Suprapubic skin (tissue), 4 donors: ENCODE data around the gene UBE2E2. TPM values are rescaled to one million over a fixed set of nuclear protein-coding genes. Genes with fewer than 3 reads are reported as not detected.

ENCODE experiments used
- DNase-seq, 2 donors: peaks; one replicate each; pipeline ENCODE4 v3.0.0-alpha.2; 2019; ENCODE audit warnings: low spot score in 2 of 2
- H3K27ac ChIP-seq: fragments of 200-600 bp; sonication (generic); one replicate; pipeline ENCODE4 v1.5.1; 2019
- H3K27me3 ChIP-seq: fragments of 200-600 bp; sonication (generic); one replicate; pipeline ENCODE4 v1.5.1; 2019
- H3K36me3 ChIP-seq: fragments of 200-600 bp; sonication (generic); one replicate; pipeline ENCODE4 v1.5.1; 2019
- H3K4me1 ChIP-seq: fragments of 200-600 bp; sonication (generic); one replicate; pipeline ENCODE4 v1.5.1; 2019
- H3K4me3 ChIP-seq: fragments of 200-600 bp; sonication (generic); one replicate; pipeline ENCODE4 v1.5.1; 2019; ENCODE audit warnings: mild to moderate bottlenecking
- H3K9me3 ChIP-seq: fragments of 200-600 bp; sonication (generic); one replicate; pipeline ENCODE4 v1.5.1; 2019
- CTCF ChIP-seq, 2 donors: fragments of 200-600 bp in 1 of 2; fragments of 450-650 bp in 1 of 2; sonication (generic) in 1 of 2; IDR thresholded peaks; one replicate each; pipeline ENCODE4 v1.5.1; 2016 to 2019; ENCODE audit warnings: antibody characterized with exemption in 2 of 2, mild to moderate bottlenecking in 1 of 2, moderate library complexity in 1 of 2
- EP300 ChIP-seq: sonication (generic); formaldehyde crosslinking; IDR thresholded peaks from one replicate; pipeline ENCODE4 v1.6.1; 2017; ENCODE audit warnings: antibody characterized with exemption
- POLR2A ChIP-seq, 2 donors: fragments of 450-650 bp; IDR thresholded peaks; one replicate each; pipeline ENCODE4 v1.6.1; 2017; ENCODE audit warnings: antibody characterized with exemption in 2 of 2, mild to moderate bottlenecking in 2 of 2, moderate library complexity in 2 of 2
- POLR2AphosphoS5 ChIP-seq, 3 donors: sonication (generic); formaldehyde crosslinking; IDR thresholded peaks; one replicate each; pipeline ENCODE4 v1.6.1; 2017; ENCODE audit warnings: antibody characterized with exemption in 3 of 3
- WGBS: methylation state at CpG from one replicate; pipeline ENCODE4 v1.1.5; 2018; 5-methylcytosine and 5-hydroxymethylcytosine counted together
- total RNA-seq, 4 donors: library from RNA; depleted of rRNA; stranded (reverse); fragments of >200 nt; gene quantifications; one replicate each; pipeline ENCODE4 v1.1.0, GENCODE V29; 2016

UBE2E2 gene
- 10 to 100 TPM; 30.2 to 65.4 (median 34.8) TPM for total RNA-seq

GRCh38 chr3:23202921-23203707 lies at the start of gene UBE2E2:
UBE2E2 (plus strand) TSS chr3:23203327.
- Histone ChIP-seq H3K36me3 (no peaks in the 10 kb centered on the region), H3K4me3 (peak within 1 kb of the TSS; percentile 98), H3K9me3 (no peaks in the 10 kb centered on the region), H3K4me1 (peaks cover 20% of the 10 kb centered on the region), H3K27ac (peak within 1 kb of the TSS; percentile 93), H3K27me3 (no peaks in the 10 kb centered on the region)
- WGBS: under 1% methylated on average over 14 of the region's 101 CpGs
- DNase-seq: peak; percentile 78 to 84
- TF ChIP-seq POLR2A (IDR thresholded peaks at IDR 0.05) (peak in 1 of 2 donors; percentile 48), CTCF (IDR thresholded peaks at IDR 0.05) (no peak), POLR2AphosphoS5 (IDR thresholded peaks at IDR 0.05) (no peak)

GRCh38 chr3:23153436-23153835 lies 49.7 kb upstream of the UBE2E2 start:
- no peaks in the 10 kb centered on the region for H3K27me3 ChIP-seq
- no peak overlapping the region for H3K4me3 ChIP-seq
- H3K4me1 ChIP-seq: no peaks in the 10 kb centered on the region
- TF ChIP-seq EP300: no peak
- TF ChIP-seq POLR2AphosphoS5 (IDR thresholded peaks at IDR 0.05): no peak
- TF ChIP-seq POLR2A (IDR thresholded peaks at IDR 0.05): no peak
- TF ChIP-seq CTCF (IDR thresholded peaks at IDR 0.05): no peak
- H3K27ac ChIP-seq: no peak overlapping the region
- H3K9me3 ChIP-seq: peaks cover 3% of the 10 kb centered on the region
- WGBS: 57% methylated on average over 1 of the region's 1 CpG
- DNase-seq: no peak
- no peaks in the 10 kb centered on the region for H3K36me3 ChIP-seq

GRCh38 chr3:23157331-23157730 lies 45.8 kb upstream of the UBE2E2 start:
- H3K27me3 ChIP-seq: no peaks in the 10 kb centered on the region
- H3K36me3 ChIP-seq: no peaks in the 10 kb centered on the region
- TF ChIP-seq POLR2AphosphoS5 (IDR thresholded peaks at IDR 0.05): no peak
- no peak for TF ChIP-seq POLR2A (IDR thresholded peaks at IDR 0.05)
- TF ChIP-seq EP300: no peak
- TF ChIP-seq CTCF (IDR thresholded peaks at IDR 0.05): no peak
- H3K27ac ChIP-seq: no peak overlapping the region
- 24% methylated on average over 3 of the region's 3 CpGs for WGBS
- H3K9me3 ChIP-seq: peaks cover 3% of the 10 kb centered on the region
- DNase-seq: no peak
- H3K4me1 ChIP-seq: peaks cover 4% of the 10 kb centered on the region
- no peak overlapping the region for H3K4me3 ChIP-seq

GRCh38 chr3:23159929-23160328 lies 43.2 kb upstream of the UBE2E2 start:
- Histone ChIP-seq H3K36me3 (no peaks in the 10 kb centered on the region), H3K27ac (peak overlapping the region; percentile 18), H3K9me3 (peaks cover 3% of the 10 kb centered on the region), H3K4me1 (peaks cover 4% of the 10 kb centered on the region), H3K27me3 (no peaks in the 10 kb centered on the region), H3K4me3 (no peak overlapping the region)
- TF ChIP-seq POLR2AphosphoS5 (IDR thresholded peaks at IDR 0.05) (no peak), CTCF (IDR thresholded peaks at IDR 0.05) (no peak), POLR2A (IDR thresholded peaks at IDR 0.05) (no peak), EP300 (no peak)
- no peak for DNase-seq
- 23% methylated on average over 2 of the region's 2 CpGs for WGBS

GRCh38 chr3:23161308-23161707 lies 41.8 kb upstream of the UBE2E2 start:
- no peak overlapping the region for H3K27ac ChIP-seq
- DNase-seq: no peak
- no peaks in the 10 kb centered on the region for H3K36me3 ChIP-seq
- H3K27me3 ChIP-seq: no peaks in the 10 kb centered on the region
- TF ChIP-seq POLR2A (IDR thresholded peaks at IDR 0.05): no peak
- no peak for TF ChIP-seq CTCF (IDR thresholded peaks at IDR 0.05)
- no peak for TF ChIP-seq POLR2AphosphoS5 (IDR thresholded peaks at IDR 0.05)
- TF ChIP-seq EP300: no peak
- H3K4me3 ChIP-seq: no peak overlapping the region
- WGBS: 96% methylated on average over 2 of the region's 2 CpGs
- H3K9me3 ChIP-seq: no peaks in the 10 kb centered on the region
- H3K4me1 ChIP-seq: peaks cover 4% of the 10 kb centered on the region
